ENCODE data around the gene MAPK10. TPM values are rescaled to one million over a fixed set of nuclear protein-coding genes. Genes with fewer than 3 reads are reported as not detected.

MAPK10 gene
- polyA plus RNA-seq, 1 donor from 2014 or later: 0.94 TPM

DNA sequence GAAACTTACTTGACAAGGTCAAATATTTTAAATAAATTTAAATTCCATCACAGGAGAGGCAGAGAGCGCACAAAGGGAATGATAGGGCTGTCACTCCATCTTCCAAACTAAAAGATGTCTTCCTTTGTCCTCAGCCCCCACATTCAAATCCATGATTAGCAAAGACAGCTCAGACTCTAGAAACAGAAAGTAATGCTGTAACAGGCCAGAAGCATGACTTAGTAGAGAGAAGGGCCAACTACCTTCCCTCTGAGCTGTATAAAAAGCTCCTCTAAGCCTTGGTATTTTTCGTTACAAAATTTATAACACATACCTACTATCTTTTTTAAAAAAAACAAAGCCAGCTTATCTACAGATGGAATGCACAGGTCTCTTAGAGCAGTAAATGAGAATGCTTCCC, 207.4 kb downstream of the MAPK10 start:
- Mint-ChIP-seq H3K27ac (no peak overlapping the region), H3K9me3 (no peaks in the 10 kb centered on the region), H3K27me3 (no peaks in the 10 kb centered on the region), H3K4me1 (peaks cover 0 to 3% (median 0%) of the 10 kb centered on the region in 3 donors), H3K36me3 (no peaks in the 10 kb centered on the region), H3K4me3 (no peak overlapping the region)

DNA sequence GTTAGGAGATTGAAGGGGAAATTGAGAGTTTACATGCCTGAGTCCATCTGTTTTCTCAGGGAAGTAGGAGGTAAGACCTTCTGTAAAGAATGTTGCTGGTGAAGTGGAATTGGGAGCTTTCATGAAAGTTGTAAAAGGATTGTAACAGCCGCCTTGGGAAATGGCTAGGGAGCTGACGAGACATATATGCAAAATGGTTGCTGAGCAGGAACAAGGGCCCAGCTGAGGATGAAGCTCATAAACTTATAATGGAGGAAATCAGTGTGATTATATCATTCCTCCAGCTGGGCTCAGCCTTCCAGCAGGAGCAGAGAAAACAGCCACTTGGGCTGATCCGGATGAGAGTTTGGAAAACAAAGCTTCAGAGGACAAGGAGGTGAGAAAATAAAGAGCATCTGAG, 208.7 kb downstream of the MAPK10 start:
- Mint-ChIP-seq H3K27me3 (no peaks in the 10 kb centered on the region), H3K27ac (no peak overlapping the region), H3K4me1 (peaks cover 0 to 3% (median 0%) of the 10 kb centered on the region in 3 donors), H3K36me3 (no peaks in the 10 kb centered on the region), H3K4me3 (no peak overlapping the region), H3K9me3 (no peaks in the 10 kb centered on the region)

DNA sequence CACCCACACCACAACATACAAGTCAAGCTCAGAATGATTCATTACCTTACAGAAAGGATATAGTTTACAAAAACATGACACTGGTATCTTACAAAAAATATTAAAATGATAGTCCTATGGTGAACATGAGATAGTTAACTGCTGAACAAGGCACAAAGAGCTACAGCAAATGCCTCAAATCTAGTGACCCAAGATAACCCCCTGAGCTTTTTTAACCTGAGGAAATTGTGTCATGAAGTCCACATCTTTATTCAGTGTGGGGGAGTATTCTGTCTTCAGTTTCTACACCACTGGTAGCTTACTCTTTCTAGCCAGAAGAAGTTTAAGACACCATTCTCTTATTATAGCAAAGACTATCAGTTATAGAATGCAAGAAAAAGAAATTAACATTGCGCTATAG, 218.7 kb downstream of the MAPK10 start:
- Mint-ChIP-seq H3K4me1 (no peaks in the 10 kb centered on the region), H3K36me3 (no peaks in the 10 kb centered on the region), H3K27ac (no peak overlapping the region), H3K9me3 (peaks cover 0 to 2% (median 0%) of the 10 kb centered on the region in 3 donors), H3K27me3 (no peaks in the 10 kb centered on the region), H3K4me3 (no peak overlapping the region)

DNA sequence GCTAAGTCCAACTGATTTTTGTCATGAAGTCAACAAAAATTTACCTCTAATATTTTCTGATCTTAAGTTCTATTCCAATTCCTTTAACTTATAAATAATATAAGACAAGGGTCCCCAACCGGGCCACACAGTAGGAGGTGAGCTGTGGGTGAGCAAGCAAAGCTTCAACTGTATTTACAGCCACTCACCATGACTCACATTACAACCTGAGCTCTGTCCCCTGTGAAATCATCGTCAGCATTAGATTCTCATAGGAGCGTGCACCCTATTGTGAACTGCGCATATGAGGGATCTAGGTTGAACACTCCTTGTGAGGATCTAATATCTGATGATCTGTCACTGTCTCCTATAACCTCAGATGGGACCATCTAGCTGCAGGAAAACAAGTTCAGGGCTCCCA, 227.4 kb downstream of the MAPK10 start:
- Mint-ChIP-seq H3K9me3 (no peaks in the 10 kb centered on the region), H3K27ac (no peak overlapping the region), H3K4me3 (no peak overlapping the region), H3K27me3 (peaks cover 7% of the 10 kb centered on the region), H3K4me1 (peaks cover 0 to 3% (median 0%) of the 10 kb centered on the region in 3 donors), H3K36me3 (no peaks in the 10 kb centered on the region)

DNA sequence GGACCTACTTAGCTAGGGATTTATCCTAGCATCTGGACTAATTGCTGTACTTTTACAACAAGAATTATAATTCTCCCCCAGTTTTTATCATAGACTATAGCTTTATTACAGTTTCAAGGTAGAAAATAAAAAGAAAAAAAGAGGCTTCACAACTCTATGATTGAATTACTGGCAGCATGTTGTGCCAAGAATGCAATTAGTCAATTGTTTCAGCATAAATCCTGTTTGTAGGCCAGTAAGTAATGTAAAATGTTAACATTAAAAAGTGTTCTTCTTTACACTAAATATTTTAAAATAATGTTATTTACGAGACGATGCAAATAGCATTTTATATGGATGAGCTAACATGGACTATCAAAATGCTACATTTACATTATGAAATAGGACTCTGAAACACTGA, 228.4 kb downstream of the MAPK10 start:
- Mint-ChIP-seq H3K9me3 (no peaks in the 10 kb centered on the region), H3K36me3 (no peaks in the 10 kb centered on the region), H3K27ac (no peak overlapping the region), H3K27me3 (peaks cover 7% of the 10 kb centered on the region), H3K4me1 (peaks cover 0 to 3% (median 0%) of the 10 kb centered on the region in 3 donors), H3K4me3 (no peak overlapping the region)

DNA sequence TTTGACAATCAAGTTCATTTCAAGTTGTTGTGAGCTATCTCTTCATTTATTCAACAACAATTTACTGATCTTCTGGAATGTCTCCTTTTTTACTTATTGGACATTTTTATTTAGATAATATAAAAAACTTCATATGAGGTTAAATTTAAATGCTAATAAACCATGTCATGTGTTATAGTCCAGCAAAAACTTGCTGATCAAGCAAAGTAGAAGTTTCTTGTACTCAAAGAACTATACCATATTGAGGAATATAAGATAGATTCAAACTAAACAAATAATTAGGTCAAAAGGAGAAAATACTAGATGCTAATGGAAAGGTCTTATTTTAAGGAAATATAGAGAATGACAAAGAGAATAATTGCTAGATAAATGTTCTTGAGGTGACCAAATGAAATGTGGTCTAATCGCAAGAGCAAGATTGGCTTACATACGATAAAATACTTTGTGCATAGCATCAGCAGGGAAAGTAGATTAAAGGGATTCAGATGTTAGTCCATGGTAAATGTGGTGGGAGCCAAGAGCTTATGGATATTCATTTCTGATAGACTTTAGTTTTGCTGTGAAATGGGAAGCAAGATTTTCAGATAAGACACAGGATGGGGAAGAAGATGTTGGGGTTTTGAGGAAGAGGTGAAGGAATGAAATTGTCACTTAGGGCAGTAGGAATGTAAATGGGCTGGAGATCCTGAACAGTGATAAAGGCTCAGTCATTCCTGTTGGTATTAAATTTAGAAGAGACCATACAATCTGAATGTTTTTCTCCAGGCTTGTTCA, 229.5 kb downstream of the MAPK10 start:
- H3K36me3 Mint-ChIP-seq: no peaks in the 10 kb centered on the region
- peaks cover 0 to 3% (median 0%) of the 10 kb centered on the region in 3 donors for H3K4me1 Mint-ChIP-seq
- H3K9me3 Mint-ChIP-seq: no peaks in the 10 kb centered on the region
- H3K27me3 Mint-ChIP-seq: peaks cover 7% of the 10 kb centered on the region
- H3K27ac Mint-ChIP-seq: no peak overlapping the region
- H3K4me3 Mint-ChIP-seq: no peak overlapping the region

DNA sequence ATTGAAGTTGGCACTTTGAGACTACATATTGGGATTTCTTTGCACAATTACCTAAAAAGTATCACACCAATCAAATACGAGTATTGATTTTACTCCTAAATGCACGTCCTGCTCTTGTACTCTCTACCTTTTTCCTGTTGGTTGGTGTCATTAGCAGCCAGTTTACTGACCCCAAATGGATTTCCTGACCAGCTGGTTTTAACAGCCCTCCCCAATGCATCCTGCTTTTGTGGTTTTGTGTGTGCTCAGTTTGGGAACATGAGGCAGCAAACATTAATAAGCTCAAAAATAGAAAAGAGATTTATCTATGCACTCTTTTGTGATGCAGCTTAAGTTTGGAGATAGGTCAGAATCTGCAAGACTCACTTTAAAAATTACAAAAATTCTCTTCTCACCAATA, 230.3 kb downstream of the MAPK10 start:
- Mint-ChIP-seq H3K27me3 (peaks cover 7% of the 10 kb centered on the region), H3K9me3 (no peaks in the 10 kb centered on the region), H3K4me1 (peaks cover 0 to 3% (median 0%) of the 10 kb centered on the region in 3 donors), H3K4me3 (no peak overlapping the region), H3K36me3 (no peaks in the 10 kb centered on the region), H3K27ac (peak overlapping the region in 1 of 3 donors; percentile 45)

DNA sequence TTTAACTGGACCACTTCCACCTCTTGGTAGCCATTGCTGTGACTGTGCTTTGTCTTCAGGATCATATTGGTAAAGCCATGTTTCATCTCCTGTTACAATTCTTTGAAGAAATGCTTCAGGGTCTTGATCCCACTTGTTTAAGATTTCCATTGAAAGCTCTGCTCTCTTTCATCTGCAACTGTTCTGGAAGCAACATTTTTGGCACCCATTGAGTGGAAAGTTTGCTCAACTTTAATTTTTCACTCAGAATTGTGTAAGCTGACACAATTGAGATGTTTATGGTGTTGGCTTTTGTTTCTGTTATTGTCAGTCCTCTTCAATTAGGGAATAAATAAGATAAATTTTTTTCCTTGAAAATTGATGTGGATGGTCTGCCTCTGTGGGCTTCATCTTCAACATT, 237.4 kb downstream of the MAPK10 start:
- Mint-ChIP-seq H3K27me3 (no peaks in the 10 kb centered on the region), H3K27ac (no peak overlapping the region), H3K4me3 (no peak overlapping the region), H3K9me3 (no peaks in the 10 kb centered on the region), H3K36me3 (no peaks in the 10 kb centered on the region), H3K4me1 (no peaks in the 10 kb centered on the region)

DNA sequence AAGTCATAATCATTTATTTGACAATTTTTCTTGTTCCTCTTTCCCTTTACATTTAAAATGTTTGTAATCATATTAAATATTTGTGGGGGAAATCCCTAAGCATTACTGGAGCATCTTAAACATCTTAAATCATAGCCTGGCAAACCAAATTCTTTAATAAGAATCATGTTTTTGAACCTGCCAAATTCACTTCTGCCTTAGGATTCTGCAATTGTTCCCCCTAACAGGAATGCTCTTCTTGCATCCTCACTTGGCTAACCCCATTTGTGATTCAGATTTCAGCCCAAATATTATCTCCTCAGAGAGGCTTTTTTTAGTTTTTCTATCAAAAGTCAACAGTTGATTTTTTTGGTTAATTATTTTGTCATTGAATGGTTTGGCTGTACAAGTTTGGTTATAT, 241.1 kb downstream of the MAPK10 start:
- no peak overlapping the region for H3K27ac Mint-ChIP-seq
- H3K4me1 Mint-ChIP-seq: no peaks in the 10 kb centered on the region
- no peaks in the 10 kb centered on the region for H3K36me3 Mint-ChIP-seq
- peaks cover 1% of the 10 kb centered on the region for H3K27me3 Mint-ChIP-seq
- H3K4me3 Mint-ChIP-seq: no peak overlapping the region
- no peaks in the 10 kb centered on the region for H3K9me3 Mint-ChIP-seq

DNA sequence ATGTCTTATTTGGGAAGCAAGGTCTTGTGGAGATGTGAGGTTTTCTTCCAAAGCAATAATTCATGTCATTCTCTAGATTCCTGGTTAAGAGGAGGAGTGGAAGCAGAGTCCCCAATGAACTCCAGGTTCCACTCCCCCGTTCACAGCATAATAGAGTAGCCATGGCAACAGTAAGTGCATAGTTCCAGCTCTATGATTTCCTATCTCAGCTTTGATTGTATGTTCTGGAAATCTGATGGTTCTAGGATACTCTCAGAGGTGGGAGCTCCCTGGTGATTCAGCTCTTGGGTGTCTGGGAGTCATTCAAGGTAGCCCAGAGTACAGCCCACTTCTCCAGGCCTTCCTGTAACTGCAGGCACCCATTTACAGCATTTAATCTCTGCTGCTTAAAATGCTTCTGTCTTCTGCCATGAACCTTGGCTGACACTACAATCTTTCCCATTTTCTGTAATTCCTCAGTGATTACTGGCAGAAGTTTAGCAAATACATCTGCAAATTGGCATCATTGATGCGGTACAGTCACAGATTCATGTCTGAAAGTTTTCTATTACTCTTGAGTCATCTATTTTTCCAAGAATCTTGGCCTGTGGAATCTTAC, 242.0 kb downstream of the MAPK10 start:
- Mint-ChIP-seq H3K27me3 (peaks cover 1% of the 10 kb centered on the region), H3K36me3 (no peaks in the 10 kb centered on the region), H3K27ac (no peak overlapping the region), H3K9me3 (peaks cover 0 to 3% (median 0%) of the 10 kb centered on the region in 3 donors), H3K4me3 (no peak overlapping the region), H3K4me1 (no peaks in the 10 kb centered on the region)

DNA sequence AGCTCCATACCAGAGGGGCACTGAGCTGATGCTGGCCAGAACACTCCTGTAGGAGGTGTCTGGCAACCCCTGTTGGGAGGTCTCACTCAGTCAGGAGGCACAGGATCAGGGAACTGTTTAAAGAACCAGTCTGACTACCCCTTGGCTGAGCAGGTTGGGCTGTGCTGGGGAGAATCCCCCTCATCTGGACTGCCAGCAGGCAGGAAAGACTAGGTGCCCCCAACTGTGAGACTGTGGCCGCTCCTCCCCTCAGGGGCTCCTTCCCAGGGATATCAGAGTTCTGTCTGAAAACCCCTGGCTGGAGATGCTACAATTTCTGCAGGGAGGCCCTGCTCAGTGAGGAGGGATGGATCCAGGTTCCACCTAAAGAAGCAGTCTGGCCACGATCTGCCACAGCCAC, 245.3 kb downstream of the MAPK10 start:
- Mint-ChIP-seq H3K9me3 (peaks cover 3 to 11% (median 10%) of the 10 kb centered on the region in 3 donors), H3K4me3 (no peak overlapping the region), H3K27ac (no peak overlapping the region), H3K36me3 (no peaks in the 10 kb centered on the region), H3K4me1 (no peaks in the 10 kb centered on the region), H3K27me3 (peaks cover 4% of the 10 kb centered on the region)

DNA sequence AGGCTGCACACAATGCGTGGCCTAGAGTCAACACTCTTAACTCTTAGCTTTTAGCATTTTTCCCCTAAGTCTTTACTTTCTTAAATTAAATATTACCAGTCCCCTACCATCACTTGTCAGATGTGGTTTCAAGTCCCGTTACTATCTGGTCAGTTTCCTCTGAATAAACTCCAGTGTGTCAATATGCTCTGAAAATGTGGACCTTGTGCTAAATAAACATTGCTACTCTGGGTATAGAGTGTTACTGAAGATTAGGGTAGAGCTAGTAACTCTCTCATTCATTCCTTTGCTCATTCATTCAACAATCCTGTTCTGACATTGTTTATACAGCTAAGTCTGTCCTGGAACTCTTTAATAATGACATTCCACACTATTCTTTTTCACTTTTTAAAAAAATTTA, 251.0 kb downstream of the MAPK10 start:
- Mint-ChIP-seq H3K4me1 (no peaks in the 10 kb centered on the region), H3K27me3 (peaks cover 3% of the 10 kb centered on the region), H3K36me3 (no peaks in the 10 kb centered on the region), H3K9me3 (peaks cover 3 to 12% (median 11%) of the 10 kb centered on the region in 3 donors), H3K4me3 (no peak overlapping the region), H3K27ac (no peak overlapping the region)

DNA sequence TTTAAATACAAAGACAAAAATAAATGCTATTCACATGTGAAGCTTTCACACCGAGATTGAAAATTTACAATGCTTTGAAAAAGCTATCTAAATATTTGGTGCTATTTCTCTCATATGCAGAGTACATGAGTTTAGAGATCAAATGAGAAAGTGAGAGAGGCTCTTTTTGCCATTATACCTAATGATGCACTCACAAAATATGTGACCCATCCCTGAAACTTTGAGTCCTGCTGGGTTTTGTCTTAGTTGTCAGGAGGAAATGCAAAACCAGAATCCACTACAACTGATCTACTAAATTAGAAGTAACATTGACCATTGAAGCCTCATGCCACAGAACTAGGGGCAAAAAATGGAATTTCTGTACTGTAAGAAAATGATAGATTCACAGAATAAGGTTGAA, 251.7 kb downstream of the MAPK10 start:
- Mint-ChIP-seq H3K4me1 (no peaks in the 10 kb centered on the region), H3K27me3 (peaks cover 3% of the 10 kb centered on the region), H3K4me3 (no peak overlapping the region), H3K27ac (no peak overlapping the region), H3K9me3 (peaks cover 3 to 11% (median 9%) of the 10 kb centered on the region in 3 donors), H3K36me3 (no peaks in the 10 kb centered on the region)

DNA sequence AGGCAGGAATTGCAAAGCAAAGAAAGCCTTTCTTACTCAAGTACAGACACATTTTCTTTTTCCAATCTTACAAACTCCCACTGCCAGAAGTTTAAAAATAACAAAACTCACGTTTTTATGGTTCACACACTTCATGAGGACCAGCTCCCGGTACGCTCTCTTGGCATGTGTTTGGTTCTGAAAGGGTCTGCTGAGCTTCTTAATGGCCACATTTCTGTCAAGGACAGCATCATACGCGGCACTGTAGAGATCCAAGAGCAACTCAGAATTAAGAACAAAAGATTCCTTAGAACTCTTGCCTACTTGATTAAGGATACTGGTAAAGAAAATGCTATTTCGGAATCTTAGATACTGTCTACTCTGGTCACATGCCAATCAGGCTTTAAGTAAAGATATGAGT, 252.7 kb downstream of the MAPK10 start:
- peaks cover 3 to 9% (median 8%) of the 10 kb centered on the region in 3 donors for H3K9me3 Mint-ChIP-seq
- H3K4me1 Mint-ChIP-seq: no peaks in the 10 kb centered on the region
- H3K36me3 Mint-ChIP-seq: no peaks in the 10 kb centered on the region
- H3K27ac Mint-ChIP-seq: no peak overlapping the region
- no peak overlapping the region for H3K4me3 Mint-ChIP-seq
- H3K27me3 Mint-ChIP-seq: peaks cover under 1% of the 10 kb centered on the region

DNA sequence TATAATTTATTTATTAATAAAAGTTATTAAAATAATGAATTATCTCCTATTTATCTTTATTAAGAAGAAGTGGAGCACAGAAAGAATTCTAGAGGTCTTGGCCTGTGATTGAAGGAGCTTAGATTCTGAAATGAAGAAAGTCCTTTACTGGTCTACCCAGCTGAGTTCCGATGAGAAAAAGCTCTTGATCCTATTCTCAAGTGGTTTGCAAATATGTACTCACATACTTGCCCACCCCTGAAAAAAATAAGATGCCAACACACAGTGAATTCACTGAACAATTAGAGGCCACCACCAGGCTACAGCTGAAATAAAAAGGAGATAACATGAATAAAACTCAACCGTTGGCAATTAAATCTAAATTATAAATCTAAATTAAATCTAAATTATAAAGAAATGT, 253.4 kb downstream of the MAPK10 start:
- Mint-ChIP-seq H3K27me3 (no peaks in the 10 kb centered on the region), H3K36me3 (no peaks in the 10 kb centered on the region), H3K9me3 (peaks cover 3 to 9% (median 8%) of the 10 kb centered on the region in 3 donors), H3K27ac (no peak overlapping the region), H3K4me3 (no peak overlapping the region), H3K4me1 (no peaks in the 10 kb centered on the region)

DNA sequence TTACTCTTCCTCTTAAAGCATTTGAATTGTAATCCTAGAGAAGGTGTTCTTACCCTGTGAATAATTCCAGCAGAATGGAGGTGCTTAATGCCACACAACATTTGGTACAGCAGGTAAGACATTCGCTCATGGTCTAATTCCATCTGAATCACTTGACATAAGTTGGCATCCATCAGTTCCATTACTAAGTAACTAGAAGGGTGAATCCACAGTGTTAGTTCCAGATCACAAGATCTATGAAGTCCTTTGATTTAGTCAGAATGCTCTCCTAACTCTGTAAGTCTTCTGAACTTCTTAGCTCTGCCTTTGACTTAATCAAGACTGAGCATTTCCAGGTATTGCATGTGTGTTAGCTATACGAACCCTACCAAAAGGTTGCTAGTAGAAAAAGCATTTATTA, 258.0 kb downstream of the MAPK10 start:
- H3K27ac Mint-ChIP-seq: no peak overlapping the region
- no peaks in the 10 kb centered on the region for H3K36me3 Mint-ChIP-seq
- H3K4me3 Mint-ChIP-seq: no peak overlapping the region
- peaks cover 4% of the 10 kb centered on the region for H3K27me3 Mint-ChIP-seq
- H3K9me3 Mint-ChIP-seq: no peaks in the 10 kb centered on the region
- H3K4me1 Mint-ChIP-seq: no peaks in the 10 kb centered on the region

All from IgD-negative memory B cell (primary cell).